Measurements from ENCODE around the gene DIAPH1.

Gene DIAPH1

DNA sequence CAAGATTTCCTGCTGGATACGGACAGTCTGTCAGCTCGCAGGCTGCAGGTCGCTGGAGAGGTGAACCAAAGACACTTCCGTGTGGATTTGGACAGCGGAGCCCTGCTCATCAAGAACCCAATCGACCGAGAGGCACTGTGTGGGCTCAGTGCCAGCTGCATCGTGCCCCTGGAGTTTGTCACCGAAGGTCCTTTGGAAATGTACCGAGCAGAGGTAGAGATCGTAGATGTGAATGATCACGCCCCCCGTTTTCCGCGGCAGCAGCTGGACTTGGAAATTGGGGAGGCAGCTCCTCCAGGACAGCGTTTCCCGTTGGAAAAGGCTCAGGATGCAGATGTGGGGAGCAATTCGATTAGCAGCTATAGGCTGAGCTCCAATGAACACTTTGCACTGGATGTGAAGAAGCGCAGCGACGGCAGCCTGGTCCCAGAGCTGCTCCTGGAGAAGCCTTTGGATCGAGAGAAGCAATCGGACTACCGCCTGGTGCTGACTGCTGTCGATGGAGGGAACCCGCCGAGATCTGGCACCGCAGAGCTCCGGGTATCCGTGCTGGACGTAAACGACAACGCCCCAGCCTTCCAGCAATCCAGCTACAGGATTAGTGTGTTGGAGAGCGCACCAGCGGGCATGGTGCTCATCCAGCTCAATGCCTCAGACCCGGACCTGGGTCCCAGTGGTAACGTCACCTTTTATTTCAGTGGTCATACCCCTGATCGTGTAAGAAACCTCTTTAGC is 133.3 kb downstream of the DIAPH1 start:
- Histone ChIP-seq H4K20me1 (ENCODE audit: insufficient read depth, low read length, poor library complexity, severe bottlenecking) (no peaks in the 10 kb centered on the region), H3K79me2 (ENCODE audit: insufficient read depth, low read length) (no peaks in the 10 kb centered on the region), H3K9me3 (ENCODE audit: insufficient read depth, low read depth, low read length) (no peaks in the 10 kb centered on the region), H3K4me3 (ENCODE audit: low read length, poor library complexity, severe bottlenecking) (no peak overlapping the region), H3F3A (ENCODE audit: low read depth) (no peaks in the 10 kb centered on the region), H3K27me3 (ENCODE audit: insufficient read depth, low read length, poor library complexity, severe bottlenecking) (no peaks in the 10 kb centered on the region), H3K4me1 (ENCODE audit: insufficient read depth, low read length, poor library complexity, severe bottlenecking) (no peaks in the 10 kb centered on the region), H3K36me3 (ENCODE audit: insufficient read depth, low read length) (no peaks in the 10 kb centered on the region), H3K4me2 (ENCODE audit: low read depth, low read length, poor library complexity, severe bottlenecking) (no peak overlapping the region), H3K9me2 (replicated peaks; ENCODE audit: low read depth, low read length) (no peaks in the 10 kb centered on the region), H2AFZ (ENCODE audit: low read length) (no peak overlapping the region), H3K9ac (ENCODE audit: low read depth, low read length, poor library complexity, severe bottlenecking) (no peak overlapping the region)
- TF ChIP-seq, protein P1, sequence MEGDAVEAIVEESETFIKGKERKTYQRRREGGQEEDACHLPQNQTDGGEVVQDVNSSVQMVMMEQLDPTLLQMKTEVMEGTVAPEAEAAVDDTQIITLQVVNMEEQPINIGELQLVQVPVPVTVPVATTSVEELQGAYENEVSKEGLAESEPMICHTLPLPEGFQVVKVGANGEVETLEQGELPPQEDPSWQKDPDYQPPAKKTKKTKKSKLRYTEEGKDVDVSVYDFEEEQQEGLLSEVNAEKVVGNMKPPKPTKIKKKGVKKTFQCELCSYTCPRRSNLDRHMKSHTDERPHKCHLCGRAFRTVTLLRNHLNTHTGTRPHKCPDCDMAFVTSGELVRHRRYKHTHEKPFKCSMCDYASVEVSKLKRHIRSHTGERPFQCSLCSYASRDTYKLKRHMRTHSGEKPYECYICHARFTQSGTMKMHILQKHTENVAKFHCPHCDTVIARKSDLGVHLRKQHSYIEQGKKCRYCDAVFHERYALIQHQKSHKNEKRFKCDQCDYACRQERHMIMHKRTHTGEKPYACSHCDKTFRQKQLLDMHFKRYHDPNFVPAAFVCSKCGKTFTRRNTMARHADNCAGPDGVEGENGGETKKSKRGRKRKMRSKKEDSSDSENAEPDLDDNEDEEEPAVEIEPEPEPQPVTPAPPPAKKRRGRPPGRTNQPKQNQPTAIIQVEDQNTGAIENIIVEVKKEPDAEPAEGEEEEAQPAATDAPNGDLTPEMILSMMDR (conservative IDR thresholded peaks at IDR 0.05; ENCODE audit: low read length), result no peak
- TF ChIP-seq EZH2phosphoT487 (IDR thresholded peaks at IDR 0.05; ENCODE audit: borderline replicate concordance), result no peak

DNA sequence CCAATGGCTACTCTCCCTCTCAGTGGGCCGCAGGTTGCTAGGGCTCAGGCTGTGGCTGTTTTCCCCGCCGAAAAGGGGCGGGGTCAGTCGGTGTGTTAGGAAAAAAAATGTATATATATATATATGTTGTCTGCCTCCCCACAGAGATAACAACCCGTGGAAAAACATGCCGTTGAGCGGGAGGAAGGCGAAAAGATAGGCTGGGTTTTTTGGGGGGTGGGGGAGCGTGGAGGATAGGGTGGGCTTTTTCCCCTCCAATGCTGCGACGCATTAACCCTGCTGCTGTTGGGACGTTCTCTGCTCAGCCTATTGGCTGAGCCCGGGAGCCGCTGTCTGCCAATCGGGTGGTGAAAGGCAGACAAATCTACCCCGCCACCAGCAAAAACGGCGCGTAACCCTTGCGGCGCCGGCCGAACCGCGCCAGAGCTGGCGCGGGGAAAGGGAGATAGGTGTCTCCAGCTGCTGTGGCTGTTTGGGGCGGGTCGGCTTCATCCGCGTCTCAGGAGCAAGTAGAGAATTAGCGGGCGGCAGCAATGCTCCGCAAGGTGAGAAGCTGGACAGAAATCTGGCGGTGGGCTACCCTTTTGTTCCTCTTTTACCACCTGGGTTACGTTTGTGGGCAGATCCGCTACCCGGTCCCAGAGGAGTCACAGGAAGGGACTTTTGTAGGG is 134.0 kb downstream of the DIAPH1 start, which contains the start of gene PCDHGC4:
Gene PCDHGC4 (plus strand): TSS at position 390 of the 671 bp plus-strand sequence. CDS start 144 bp downstream, at position 534.
- no peak within 1 kb of the TSS for H3K4me3 ChIP-seq (ENCODE audit: low read length, poor library complexity, severe bottlenecking)
- H3K9ac ChIP-seq (ENCODE audit: low read depth, low read length, poor library complexity, severe bottlenecking), result no peak within 1 kb of the TSS
- no peak within 1 kb of the TSS for H3K4me2 ChIP-seq (ENCODE audit: low read depth, low read length, poor library complexity, severe bottlenecking)
- no peaks in the 10 kb centered on the region for H3F3A ChIP-seq (ENCODE audit: low read depth)
- no peaks in the 10 kb centered on the region for H3K9me3 ChIP-seq (ENCODE audit: insufficient read depth, low read depth, low read length)
- TF ChIP-seq EZH2phosphoT487 (IDR thresholded peaks at IDR 0.05; ENCODE audit: borderline replicate concordance), result no peak
- TF ChIP-seq, protein P1 (conservative IDR thresholded peaks at IDR 0.05; ENCODE audit: low read length), result no peak
- H3K36me3 ChIP-seq (ENCODE audit: insufficient read depth, low read length), result no peaks in the 10 kb centered on the region
- H2AFZ ChIP-seq (ENCODE audit: low read length), result no peak within 1 kb of the TSS
- no peaks in the 10 kb centered on the region for H4K20me1 ChIP-seq (ENCODE audit: insufficient read depth, low read length, poor library complexity, severe bottlenecking)
- no peaks in the 10 kb centered on the region for H3K4me1 ChIP-seq (ENCODE audit: insufficient read depth, low read length, poor library complexity, severe bottlenecking)
- no peaks in the 10 kb centered on the region for H3K27me3 ChIP-seq (ENCODE audit: insufficient read depth, low read length, poor library complexity, severe bottlenecking)
- no peaks in the 10 kb centered on the region for H3K9me2 ChIP-seq (replicated peaks; ENCODE audit: low read depth, low read length)
- H3K79me2 ChIP-seq (ENCODE audit: insufficient read depth, low read length), result no peaks in the 10 kb centered on the region

DNA sequence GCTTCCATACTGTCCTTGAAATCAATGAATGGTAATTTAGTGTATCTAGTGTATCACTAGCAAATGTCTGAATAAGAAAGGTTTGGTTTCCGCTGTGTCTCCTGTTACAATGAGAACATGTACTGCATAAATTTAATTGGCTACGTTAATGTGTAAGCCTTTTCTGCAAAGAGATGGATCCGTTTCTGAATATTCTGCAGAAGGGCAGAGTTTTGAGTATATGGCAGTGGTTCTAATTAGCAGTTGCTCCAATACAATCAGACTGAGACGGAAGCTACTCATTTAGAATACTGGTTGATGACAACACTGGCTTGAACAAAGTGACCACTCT is 134.5 kb downstream of the DIAPH1 start:
- Histone ChIP-seq H4K20me1 (ENCODE audit: insufficient read depth, low read length, poor library complexity, severe bottlenecking) (no peaks in the 10 kb centered on the region), H3K9me2 (replicated peaks; ENCODE audit: low read depth, low read length) (no peaks in the 10 kb centered on the region), H2AFZ (ENCODE audit: low read length) (no peak overlapping the region), H3K4me1 (ENCODE audit: insufficient read depth, low read length, poor library complexity, severe bottlenecking) (no peaks in the 10 kb centered on the region), H3K4me2 (ENCODE audit: low read depth, low read length, poor library complexity, severe bottlenecking) (no peak overlapping the region), H3K79me2 (ENCODE audit: insufficient read depth, low read length) (no peaks in the 10 kb centered on the region), H3K27me3 (ENCODE audit: insufficient read depth, low read length, poor library complexity, severe bottlenecking) (no peaks in the 10 kb centered on the region), H3K36me3 (ENCODE audit: insufficient read depth, low read length) (no peaks in the 10 kb centered on the region), H3K9me3 (ENCODE audit: insufficient read depth, low read depth, low read length) (no peaks in the 10 kb centered on the region), H3K9ac (ENCODE audit: low read depth, low read length, poor library complexity, severe bottlenecking) (no peak overlapping the region), H3F3A (ENCODE audit: low read depth) (no peaks in the 10 kb centered on the region), H3K4me3 (ENCODE audit: low read length, poor library complexity, severe bottlenecking) (no peak overlapping the region)
- TF ChIP-seq, protein P1 (conservative IDR thresholded peaks at IDR 0.05; ENCODE audit: low read length), result no peak
- TF ChIP-seq EZH2phosphoT487 (IDR thresholded peaks at IDR 0.05; ENCODE audit: borderline replicate concordance), result no peak
